GM19372 (cell line): ENCODE results near the gene BICDL1.
A peak's percentile ranks its signal among the peaks of the same experiment; 100 is the strongest.
"Not testable (repeated sequence)": the region's sequence is repeated elsewhere in the genome, so short reads cannot be mapped to it uniquely, and the experiment has no call there.

Source experiments
- ATAC-seq: cut with Tn5 transposase; IDR thresholded peaks from one replicate; pipeline ENCODE4 v1.9.1; 2021; ENCODE audit warnings: mild to moderate bottlenecking, low read depth, moderate library complexity; ENCODE audit not compliant: unreplicated experiment

Gene BICDL1

DNA sequence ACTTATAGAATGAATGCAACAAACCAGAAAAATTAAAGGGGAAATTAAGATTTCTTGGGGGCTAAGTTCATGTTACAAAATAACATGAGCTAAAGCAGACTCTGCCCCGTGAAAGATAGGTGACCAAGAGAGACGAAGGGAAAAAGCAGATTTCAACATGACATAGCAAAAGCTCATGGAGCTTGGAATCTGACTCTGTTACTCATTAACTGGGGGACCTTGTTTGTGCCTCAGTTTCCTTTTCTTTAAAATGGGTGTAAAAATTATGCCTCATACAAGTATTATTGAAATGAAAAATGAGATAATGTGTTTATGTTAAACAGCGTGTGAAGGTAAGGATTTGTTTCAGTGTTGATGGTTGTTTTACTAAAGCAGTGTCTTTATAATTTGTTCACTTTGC, 11.5 kb downstream of the BICDL1 start:
- no peak for ATAC-seq

DNA sequence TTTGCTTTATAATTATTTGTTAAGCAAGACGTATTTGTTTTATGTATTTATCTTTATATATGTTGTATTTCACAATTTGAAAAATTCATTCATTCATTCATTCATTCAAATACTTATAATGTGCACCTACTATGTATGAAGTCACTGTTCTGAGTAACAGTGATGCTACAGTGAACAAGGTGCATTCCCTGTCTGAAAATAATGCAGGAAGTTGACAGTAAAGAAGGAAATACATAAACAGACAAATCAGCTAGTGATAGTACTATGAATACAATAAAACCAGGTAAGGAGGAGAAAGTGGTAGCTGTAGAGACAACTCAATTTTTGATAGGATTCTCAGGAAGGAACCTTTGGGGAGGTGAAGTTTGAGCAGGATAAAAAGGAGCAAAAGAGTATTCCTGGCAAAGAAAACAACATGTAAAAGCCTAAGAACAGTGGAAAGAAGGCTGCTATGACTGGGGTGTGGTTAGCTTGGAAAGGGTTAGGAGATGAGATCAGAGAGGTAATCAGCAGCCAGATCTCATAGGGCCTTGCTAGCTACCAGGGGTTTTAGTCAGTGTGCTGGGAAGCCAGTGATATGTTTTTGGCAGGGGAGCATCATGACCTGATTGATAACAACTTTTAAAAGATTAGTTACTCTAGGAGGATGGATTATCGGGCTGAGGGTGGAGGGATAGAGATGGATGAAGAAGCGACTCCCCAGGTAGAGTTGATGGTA, 17.4 kb downstream of the BICDL1 start:
- ATAC-seq, result no peak

GRCh38 chr12:120007272-120007671, 18.2 kb downstream of the BICDL1 start:
- ATAC-seq, result no peak

DNA sequence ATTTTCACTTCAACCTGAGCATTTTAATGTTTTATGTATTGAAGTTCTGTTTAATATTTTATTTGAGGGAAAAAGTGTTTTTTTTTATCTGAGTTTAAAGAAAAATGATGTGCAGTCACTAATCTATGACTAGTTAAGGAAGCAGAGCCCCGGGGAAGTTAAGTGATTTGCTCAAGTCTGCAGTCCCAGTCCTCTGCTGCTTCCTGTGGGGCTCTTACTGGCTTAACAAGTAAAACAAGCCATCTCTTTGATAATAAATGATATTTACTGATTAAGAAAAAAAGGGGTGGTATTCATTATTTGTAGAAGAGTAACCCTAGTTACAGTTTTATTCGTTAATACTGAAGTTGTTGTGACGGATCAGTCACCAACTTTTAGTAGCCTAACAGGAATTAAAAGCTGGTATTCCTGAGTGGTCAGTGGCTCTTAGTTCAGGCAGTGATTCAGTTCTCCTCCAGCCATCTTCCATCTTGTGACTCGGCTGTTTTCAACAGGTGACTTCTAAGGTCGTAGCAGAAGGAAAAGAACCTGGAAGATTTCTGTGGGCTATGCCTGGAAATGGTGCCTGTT, 21.7 kb downstream of the BICDL1 start:
- ATAC-seq, result no peak

GRCh38 chr12:120012067-120012621, 23.1 kb downstream of the BICDL1 start:
- ATAC-seq, result peak; percentile 80

- peak; percentile 58 for ATAC-seq
These were observed 24.8 kb downstream of the BICDL1 start for GRCh38 chr12:120013659-120014380.

DNA sequence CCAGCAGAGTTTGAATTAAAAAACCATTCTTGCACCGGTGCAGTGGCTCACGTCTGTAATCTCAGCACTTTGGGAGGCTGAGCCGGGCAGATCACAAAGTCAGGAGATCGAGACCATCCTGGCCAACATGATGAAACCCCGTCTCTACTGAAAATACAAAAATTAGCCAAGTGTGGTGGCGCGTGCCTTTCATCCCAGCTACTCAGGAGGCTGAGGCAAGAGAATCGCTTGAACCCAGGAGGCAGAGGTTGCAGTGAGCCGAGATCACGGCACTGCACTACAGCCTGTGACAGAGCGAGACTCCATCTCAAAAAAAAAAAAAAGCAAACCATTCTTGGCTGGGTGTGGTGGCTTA, 25.3 kb downstream of the BICDL1 start:
- not testable (repeated sequence) for ATAC-seq

DNA sequence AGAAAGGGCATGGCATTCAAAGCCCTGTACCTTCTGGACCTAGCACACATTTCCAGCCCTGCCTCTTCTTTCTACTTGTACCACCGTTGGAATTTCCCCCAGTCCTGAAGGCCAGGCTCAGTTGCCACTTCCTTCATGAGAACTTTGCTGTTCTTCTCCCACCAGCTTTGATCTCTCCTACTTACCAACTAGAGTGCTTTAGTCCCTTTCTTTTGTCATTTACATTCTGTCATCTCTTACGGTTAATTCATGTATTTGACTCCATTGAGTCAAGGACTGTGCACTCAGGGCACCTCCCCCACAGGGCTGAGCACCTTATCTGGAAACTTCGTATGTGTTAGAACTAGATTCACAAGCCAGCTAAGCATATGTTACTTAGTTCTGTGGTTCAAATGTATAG, 26.3 kb downstream of the BICDL1 start:
- ATAC-seq, result no peak

DNA sequence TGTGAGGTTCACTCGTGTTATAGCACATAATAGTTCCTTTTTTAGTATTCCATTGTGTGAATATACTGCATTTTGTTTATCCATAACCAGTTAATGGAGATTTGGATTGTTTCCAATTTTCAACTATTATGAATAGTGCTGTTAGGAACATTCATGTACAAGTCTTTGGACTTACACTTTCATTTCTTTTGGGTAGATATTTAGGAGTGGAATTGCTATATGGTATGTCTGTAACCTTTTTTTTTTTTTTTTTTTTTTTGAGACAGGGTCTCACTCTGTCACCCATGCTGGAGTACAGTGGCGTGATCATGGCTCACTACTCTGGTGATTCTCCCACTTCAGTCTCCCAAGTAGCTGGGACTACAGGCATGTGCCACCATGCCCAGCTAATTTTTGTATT, 27.2 kb downstream of the BICDL1 start:
- ATAC-seq, result not testable (repeated sequence)

DNA sequence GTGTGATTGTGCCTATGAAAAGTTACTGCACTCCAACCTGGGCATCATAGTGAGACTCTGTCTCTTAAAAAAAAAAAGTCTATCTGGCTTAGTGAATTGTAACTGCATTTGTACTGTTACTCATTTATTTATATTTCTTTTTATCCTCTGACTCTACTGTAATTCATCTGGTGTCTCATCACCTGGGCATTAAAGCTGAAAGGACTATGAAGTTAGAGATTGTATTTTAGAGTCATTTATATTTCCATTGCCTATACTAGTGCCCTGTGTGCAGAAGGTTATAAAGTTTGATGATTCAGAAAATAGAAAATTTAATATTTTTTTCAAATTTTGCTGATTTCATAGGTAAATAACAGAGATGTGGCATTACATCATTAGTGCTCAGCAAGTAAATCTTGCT, 30.2 kb downstream of the BICDL1 start:
- no peak for ATAC-seq

DNA sequence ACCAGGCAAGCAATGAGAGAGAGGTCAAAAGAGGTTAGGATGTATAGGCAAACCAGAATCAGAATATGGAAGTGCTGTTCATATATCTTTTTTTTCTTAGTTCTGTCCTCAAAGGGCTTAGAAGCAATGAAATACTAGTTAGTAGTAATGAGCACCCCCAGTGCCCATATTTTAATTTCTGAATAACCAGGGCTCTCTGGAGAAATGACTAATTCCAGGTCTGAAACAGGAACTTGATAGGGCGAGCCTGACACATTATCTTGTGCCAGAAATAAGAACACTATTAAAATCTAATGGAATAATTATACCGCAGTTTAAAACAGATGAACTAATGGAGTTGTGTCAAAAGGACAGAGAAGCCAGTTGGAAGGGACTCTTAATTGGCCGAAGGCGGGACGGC, 30.9 kb downstream of the BICDL1 start:
- no peak for ATAC-seq

DNA sequence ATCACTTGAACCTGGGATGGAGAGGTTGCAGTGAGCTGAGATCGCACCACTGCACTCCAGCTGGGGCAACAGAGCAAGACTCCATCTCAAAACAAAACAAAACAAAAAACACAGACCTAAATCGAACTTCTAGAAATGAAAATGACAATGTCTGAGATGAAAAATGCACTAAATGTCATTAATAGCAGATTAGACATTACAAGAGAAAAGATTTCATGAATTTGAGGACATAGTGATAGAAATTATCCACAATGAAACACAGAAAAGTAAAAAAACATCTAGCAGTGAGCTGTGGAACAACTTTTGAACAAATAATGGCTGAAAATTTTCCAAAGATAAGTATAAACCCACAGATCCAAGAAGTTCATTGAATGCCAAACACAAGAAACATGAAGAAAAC, 35.2 kb downstream of the BICDL1 start:
- no peak for ATAC-seq

GRCh38 chr12:120025640-120026039, 36.6 kb downstream of the BICDL1 start:
- ATAC-seq, result no peak

GRCh38 chr12:120032242-120032641, 43.2 kb downstream of the BICDL1 start:
- ATAC-seq, result no peak

DNA sequence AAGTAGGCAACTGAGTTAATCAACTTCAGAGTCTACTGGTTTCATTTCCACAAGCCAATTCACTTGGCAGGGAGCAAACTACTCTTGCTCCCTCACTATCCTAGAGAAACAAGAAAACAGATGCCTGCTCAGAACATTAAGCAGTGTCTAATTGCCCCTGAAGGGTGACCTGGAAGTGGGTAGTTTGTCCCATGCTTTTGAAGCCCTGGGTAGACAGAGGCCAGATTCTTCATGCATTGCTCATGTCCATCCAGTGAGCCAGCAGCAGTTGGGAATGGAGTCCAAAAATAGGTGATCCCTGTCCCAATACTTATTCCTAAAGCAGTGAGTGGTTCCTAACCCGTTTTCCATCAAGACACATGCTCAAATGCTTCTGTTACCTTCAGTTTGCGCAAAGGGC, 48.8 kb downstream of the BICDL1 start:
- no peak for ATAC-seq

DNA sequence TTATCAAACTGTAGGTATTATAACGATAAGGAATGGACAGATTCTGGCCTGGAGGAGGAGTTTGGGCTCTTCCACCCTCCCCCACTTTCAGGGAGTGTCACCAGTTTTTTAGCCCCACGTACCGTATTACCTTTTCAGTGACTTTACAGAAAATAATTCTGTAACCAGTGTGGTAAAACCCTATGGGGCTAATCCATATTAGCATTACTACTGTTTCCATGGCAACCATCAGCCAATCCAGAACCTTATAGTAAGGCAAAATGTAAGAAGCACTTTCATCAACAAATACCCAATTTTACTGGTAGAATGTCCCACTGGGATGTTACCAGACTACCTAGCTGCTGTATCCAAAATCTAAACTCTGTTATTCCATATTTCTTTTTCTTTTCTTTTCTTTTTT, 50.7 kb downstream of the BICDL1 start:
- ATAC-seq, result no peak

GRCh38 chr12:120041386-120042231, 52.6 kb downstream of the BICDL1 start:
- no peak for ATAC-seq

DNA sequence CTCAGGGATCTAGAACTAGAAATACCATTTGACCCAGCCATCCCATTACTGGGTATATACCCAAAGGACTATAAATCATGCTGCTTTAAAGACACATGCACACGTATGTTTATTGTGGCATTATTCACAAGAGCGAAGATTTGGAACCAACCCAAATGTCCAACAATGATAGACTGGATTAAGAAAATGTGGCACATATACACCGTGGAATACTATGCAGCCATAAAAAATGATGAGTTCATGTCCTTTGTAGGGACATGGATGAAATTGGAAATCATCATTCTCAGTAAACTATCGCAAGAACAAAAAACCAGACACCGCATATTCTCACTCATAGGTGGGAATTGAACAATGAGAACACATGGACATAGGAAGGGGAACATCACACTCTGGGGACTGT, 56.3 kb downstream of the BICDL1 start:
- not testable (repeated sequence) for ATAC-seq

GRCh38 chr12:120047072-120047471, 58.0 kb downstream of the BICDL1 start:
- ATAC-seq, result no peak

- ATAC-seq, result no peak
These were observed 59.2 kb downstream of the BICDL1 start for GRCh38 chr12:120048263-120048662.

DNA sequence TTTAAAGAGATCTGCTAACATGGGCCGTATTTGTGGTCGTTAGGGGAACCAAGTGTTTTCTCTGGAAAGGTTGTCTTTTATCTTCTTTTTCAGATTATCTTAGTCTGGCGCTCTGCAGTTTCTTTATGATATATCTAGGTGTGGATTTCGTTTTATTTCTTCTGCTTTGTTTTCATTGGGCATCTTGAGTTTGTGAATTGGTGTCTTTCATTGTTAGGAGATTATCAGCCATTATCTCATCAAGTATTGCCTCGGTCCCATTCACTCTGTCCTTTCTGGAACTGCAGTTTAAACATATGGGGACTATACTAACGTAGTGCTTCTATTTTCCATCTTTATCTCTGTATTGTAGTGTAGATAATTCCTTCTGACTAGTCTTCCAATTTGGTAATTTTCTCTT, 60.4 kb downstream of the BICDL1 start:
- ATAC-seq, result no peak
